ENCODE measurements around the gene TRIM17.
A peak's percentile ranks its signal among the peaks of the same experiment; 100 is the strongest.

TRIM17 gene

DNA sequence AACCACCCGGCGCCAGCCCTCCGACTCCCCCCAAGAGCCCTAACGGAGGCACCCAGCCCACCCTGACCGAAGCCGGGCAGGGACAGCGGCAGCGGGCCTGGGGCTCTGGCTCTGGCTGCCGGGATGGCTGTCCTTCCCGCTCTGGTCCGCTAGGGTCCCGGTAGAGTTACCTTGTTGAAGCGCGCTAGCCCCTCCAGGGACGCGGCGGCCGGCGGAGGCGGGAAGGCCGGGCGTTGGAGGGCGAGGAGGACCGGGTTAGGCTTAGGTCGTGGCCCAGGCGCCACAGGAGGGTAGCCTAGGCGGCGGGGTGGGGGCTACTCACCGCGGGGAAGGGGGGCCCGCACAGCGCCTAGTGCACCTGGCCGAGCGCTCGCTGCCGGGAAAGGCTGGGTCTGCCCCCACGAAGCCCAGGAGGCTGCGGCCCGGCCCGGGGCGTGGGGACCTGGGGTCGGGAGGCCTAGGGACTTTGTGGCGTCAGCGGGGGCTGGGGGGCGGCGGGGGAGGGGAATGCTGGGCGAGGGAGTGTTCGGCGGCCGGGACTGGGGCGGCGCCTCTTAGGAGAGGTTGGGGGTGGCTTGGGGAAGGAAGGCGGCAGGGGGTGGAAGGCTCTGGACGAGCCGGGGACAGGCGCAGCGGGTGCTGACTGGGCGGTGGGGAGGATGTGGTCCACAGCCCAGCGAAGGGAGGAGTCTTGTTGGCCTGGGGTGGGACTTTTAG lies at the start of gene TRIM17:
Gene TRIM17 (minus strand): TSS at position 645 of the 717 bp plus-strand sequence. CDS start 1,789 bp downstream, outside the sequence.
- DNase-seq, result peak; percentile 39

- peak; percentile 82 for DNase-seq
Observed at GRCh38 chr1:228465571-228466146, 49.0 kb upstream of the TRIM17 start.

GRCh38 chr1:228465141-228465540 lies 48.5 kb upstream of the TRIM17 start:
- DNase-seq, result no peak

- peak; percentile 96 for DNase-seq
Observed at GRCh38 chr1:228464487-228464983, 47.9 kb upstream of the TRIM17 start.

DNA sequence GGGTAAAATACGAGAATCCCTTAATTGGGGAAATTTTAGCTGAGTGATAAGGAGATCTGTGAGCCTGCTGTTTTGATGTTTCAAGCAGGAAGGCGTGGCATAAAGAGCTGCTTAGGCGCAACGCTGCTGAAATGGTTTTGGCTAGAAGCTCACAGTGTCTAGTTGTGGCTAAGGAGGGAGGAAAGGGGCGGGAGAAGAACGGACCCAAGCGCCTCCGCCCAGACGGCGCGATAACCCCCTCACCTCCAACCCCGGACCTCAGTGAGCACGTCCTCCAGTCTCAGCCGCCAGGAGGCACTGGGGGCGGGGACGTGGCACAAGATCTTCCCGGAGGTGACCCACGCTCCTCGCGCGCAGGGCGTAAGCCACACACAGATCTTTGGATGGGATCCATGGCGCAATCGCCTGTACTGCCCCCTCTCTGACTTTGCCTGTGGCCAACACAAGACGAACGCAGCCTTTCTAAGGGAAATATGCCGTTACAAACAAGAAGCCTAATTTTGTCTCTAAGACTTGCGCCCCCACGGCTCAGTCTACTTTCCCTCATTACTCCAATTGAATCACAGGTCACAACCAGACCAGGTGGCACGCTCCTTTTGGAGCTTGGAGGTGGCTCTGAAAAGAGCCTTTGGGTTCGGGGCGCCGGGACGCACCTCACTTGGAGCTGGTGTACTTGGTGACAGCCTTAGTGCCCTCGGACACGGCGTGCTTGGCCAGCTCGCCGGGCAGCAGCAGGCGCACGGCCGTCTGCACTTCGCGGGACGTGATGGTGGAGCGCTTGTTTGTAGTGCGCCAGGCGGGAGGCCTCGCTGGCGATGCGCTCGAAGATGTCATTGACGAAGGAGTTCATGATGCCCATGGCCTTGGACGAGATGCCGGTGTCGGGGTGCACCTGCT lies 47.1 kb upstream of the TRIM17 start:
- peak; percentile 93 for DNase-seq

GRCh38 chr1:228463009-228463558 lies 46.4 kb upstream of the TRIM17 start:
- no peak for DNase-seq

- DNase-seq, result no peak
Observed at GRCh38 chr1:228462560-228462959, 45.9 kb upstream of the TRIM17 start.

GRCh38 chr1:228460821-228461220 lies 44.2 kb upstream of the TRIM17 start:
- no peak for DNase-seq

DNA sequence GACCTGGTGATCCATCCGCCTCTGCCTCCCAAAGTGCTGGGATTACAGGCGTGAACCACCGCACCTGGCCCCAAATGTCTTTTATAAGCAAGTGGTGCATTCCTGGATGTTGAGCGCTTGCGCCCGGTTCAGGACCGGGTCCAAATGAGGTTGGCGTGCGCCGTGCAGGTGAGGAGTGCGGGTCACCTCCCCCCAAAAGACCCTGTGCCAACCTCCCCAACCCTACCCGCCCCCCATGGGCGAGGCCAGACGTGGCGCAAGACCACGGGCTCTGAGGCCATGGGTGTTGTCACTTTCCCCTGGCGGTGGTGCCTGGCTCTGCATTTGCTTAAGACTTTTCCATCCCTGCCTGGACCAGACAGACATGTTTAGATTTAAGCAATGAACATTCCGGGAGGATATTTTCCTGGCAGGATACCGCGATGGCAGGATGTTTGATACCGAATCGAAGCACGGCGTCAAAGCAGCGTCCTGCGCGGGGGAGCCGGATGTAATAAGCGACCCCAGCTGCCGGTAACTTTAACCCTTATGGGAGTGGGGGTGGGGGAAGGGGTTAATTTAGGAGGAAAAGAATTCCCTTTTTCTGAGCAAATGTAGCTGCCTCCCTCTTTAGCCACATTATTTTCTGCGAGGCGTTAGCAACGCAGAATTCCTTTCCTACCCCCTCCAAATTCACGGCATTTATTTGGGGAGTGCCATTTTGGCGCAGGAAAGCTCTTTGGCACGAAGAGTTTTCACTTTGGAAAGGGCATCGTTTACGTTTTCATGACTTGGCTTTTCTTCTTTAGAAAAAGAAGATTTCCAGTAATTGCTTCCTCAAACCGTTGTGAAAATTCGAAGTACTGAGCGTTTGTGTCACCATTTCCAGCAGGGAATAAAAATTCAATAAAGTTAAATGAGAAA lies 42.7 kb upstream of the TRIM17 start:
- DNase-seq, result peak; percentile 87

DNA sequence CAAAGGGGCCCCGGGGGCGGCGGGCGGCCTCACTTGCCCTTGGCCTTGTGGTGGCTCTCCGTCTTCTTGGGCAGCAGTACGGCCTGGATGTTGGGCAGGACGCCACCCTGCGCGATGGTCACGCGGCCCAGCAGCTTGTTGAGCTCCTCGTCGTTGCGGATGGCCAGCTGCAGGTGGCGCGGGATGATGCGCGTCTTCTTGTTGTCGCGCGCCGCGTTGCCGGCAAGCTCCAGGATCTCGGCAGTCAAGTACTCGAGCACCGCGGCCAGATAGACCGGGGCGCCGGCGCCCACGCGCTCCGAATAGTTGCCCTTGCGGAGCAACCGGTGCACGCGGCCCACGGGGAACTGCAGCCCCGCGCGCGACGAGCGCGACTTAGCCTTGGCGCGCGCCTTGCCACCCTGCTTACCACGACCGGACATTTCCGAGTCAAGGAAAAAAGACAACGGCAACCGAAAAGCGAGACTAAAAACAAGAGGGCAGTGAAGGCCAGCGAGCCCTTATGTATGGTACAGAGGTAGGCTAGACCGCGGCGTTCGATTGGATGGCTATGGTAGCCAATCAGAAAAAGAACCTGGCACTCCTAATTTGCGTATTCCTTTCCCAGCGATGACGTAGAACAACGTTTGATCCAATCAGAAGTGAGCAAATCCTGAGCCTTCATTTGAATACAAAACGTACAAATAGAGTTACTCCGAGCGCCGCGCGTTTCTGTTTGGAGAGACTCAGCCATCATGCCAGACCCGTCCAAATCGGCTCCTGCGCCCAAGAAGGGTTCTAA lies 40.9 kb upstream of the TRIM17 start:
- peak; percentile 98 for DNase-seq

GRCh38 chr1:228457017-228457395 lies 40.3 kb upstream of the TRIM17 start:
- DNase-seq, result no peak

DNA sequence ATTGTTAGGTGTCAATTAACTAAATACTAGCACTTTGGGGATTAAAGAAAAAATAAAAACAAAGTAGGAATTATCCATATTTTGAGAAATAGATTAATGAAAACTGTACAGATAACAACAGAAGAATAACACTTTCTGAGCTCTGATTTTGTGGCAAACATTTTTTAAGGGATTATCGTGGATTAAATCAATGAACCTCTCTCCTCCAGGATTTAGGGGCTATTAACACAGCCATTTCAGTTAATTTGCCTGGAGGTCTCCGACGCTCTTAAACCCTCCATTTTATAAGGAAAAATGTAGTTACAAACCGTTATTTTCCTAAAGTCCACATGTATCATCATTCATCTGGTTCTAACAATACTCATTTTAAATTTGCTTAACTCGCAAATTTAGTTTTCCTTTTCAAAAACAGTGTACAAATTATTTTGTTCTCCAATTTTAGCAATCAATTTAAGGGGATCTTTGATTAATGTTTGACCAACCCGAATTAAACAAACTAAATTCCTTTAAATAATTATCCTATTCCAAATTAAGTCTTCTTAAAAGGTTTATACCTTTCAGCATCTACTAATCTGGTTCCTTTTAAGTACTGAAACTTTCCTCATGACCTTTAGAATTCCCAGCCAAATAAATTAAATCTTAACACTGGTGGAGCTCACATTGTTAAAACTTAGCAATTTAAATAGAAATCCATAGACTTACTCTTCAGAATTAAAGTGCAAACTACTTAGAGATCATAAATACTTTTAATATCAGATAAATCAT lies 39.8 kb upstream of the TRIM17 start:
- no peak for DNase-seq

DNA sequence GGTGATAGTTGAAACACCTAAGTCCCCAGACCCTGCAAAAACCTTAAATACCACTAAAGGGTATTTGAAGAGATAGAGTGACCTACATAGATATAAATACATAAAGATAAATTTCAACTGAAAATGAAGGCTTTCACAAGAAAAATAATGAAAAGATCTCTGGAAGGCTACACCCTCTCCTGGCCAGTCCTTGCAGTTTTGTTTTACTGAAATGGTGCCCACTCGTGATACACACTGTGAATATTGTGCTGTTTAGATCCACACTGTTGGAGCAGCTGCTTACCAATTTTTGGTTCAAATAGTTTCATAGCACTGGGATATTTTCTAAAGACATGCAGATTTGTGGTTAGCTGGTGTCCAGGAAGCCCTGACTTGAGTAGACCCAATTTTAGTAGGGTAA lies 39.1 kb upstream of the TRIM17 start:
- DNase-seq, result no peak

GRCh38 chr1:228454238-228454637 lies 37.6 kb upstream of the TRIM17 start:
- DNase-seq, result no peak

DNA sequence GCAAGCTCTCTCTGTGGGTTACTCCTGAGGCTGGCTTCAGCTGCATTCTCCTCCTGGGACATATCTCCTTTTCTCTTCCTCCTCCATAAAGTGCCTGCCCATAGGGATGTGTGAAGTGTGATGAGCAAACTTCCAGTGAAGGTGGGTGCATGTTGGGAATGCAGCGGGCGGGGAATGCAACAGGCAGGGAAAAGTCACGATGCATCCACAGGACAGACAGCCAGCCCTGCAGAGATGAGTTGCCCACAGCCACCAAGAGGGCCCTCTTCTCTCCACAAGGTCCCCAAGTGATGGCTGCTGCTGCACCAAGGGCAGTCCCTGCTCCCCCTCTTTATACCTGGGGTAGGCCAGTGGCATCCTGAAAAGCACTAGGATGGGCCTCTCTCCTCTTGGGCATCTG lies 37.0 kb upstream of the TRIM17 start:
- no peak for DNase-seq

DNA sequence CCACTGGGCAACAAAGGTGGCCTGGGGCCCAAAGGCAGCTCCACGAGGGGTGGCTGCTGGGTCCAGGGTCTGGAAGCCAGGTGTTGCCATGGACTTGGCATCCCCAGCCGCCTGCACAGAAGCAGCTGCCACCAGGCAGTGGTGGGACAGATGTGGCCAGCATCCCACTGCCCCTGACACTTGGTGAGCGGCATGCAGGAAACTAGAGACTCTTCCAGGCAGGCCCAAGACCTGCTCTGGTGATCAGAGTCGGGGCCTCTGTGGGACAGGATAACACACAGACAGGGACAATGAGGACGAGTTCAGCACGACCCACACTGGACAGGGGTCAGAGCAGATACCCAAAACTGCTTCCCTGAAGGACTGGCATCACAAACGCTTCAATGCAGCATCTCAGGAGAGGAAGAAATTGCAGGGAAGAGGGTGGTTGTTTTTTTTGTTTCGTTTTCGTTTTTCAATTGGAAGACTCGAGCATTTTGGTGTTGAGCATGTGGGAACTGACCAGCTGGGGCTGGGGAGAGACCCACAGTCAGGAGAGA lies 36.4 kb upstream of the TRIM17 start:
- DNase-seq, result no peak

GRCh38 chr1:228452194-228453021 lies 35.7 kb upstream of the TRIM17 start:
- no peak for DNase-seq

DNA sequence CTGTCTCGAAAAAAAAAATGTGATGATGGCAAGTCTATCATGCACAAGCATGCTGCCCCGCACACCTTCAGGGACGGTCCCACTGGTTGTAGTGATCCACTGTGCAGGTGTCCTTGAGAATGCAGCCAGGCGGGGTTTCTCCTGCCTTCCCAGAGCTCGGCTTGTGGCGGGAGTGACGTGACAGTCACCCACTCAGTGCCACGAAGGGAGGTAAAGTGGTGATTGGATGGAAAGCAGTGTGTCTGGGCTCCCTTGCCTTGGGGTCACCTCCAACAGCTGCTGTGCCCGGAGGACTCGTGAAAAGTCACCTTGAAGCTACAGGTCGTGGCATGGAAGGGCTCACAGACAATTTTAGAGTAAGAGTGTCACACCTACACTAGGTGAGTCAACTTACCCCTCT lies 33.5 kb upstream of the TRIM17 start:
- DNase-seq, result no peak

DNA sequence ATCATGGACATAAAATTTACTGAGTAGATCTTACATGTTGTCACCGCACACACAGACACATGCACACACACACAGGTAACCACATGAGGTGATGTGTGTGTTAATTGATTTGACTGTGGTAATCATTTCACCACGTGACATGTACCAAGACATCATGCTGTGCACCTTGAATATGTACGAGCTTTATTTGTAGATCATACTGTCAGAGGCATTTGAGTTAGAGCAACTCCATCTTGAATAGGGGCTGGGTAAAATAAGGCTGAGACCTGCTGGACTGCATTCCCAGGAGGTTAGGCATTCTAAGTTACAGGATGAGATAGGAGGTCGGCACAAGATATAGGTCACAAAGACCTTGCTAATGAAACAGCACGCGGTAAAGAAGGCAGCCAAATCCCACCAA lies 31.7 kb upstream of the TRIM17 start:
- DNase-seq, result no peak
